BJ (cell line): ENCODE data around the gene AGTPBP1. TPM values are rescaled to one million over a fixed set of nuclear protein-coding genes. Genes with fewer than 3 reads are reported as not detected.
"Not testable (repeated sequence)": the region's sequence is repeated elsewhere in the genome, so short reads cannot be mapped to it uniquely, and the experiment has no call there.

Experiments used
- CTCF ChIA-PET: fragments of 350-600 bp; formaldehyde crosslinking; extraction: SDS; loops from one replicate; lab custom pipeline; 2021; ENCODE audit warnings: antibody characterized with exemption, inconsistent platforms; lab: Yijun Ruan, JAX
- POLR2A ChIA-PET: fragments of 300-600 bp; sonication (Branson Sonifier 250); formaldehyde crosslinking; extraction: SDS; loops from one replicate; lab custom pipeline; 2021; ENCODE audit warnings: antibody characterized with exemption; lab: Charles Lee
- DNase-seq: peaks from one replicate; pipeline ENCODE4 v3.0.0-alpha.2; 2011; ENCODE audit warnings: low read depth
- H3K27me3 ChIP-seq: 2 replicates; pipeline ENCODE4 v1.6.0; 2011; ENCODE audit warnings: low read length; ENCODE audit not compliant: control insufficient read depth, insufficient read depth
- H3K36me3 ChIP-seq: 2 replicates; pipeline ENCODE4 v1.5.1; 2011; ENCODE audit warnings: low read length; ENCODE audit not compliant: control insufficient read depth, insufficient read depth
- H3K4me3 ChIP-seq: 2 replicates; pipeline ENCODE4 v1.5.1; 2011; ENCODE audit warnings: low read depth, mild to moderate bottlenecking, control low read depth, low read length
- CTCF ChIP-seq: IDR thresholded peaks from 2 replicates; pipeline ENCODE4 v1.5.1; 2011; ENCODE audit warnings: low read depth, mild to moderate bottlenecking, control low read depth, inconsistent platforms, low read length, moderate library complexity; ENCODE audit not compliant: insufficient read depth
- polyA plus RNA-seq: library from polyadenylated mRNA; depleted of rRNA; stranded (reverse); fragments of >200 nt; gene quantifications from 2 replicates; pipeline ENCODE4 v1.2.3, GENCODE V29; 2011

The AGTPBP1 gene
- polyA plus RNA-seq, 1 experiment: 2.5 TPM

GRCh38 chr9:85586684-85587083, 155.1 kb downstream of the AGTPBP1 start:
- no peaks in the 10 kb centered on the region for H3K36me3 ChIP-seq
- DNase-seq: no peak
- no peak overlapping the region for H3K4me3 ChIP-seq
- no peak for TF ChIP-seq CTCF
- POLR2A ChIA-PET: no interaction called here
- no peaks in the 10 kb centered on the region for H3K27me3 ChIP-seq
- CTCF ChIA-PET: no interaction called here

- POLR2A ChIA-PET: interaction anchor here (0.6 kb wide), 1 partner anchor 32 kb away, joined by 5 read pairs; no protein-coding TSS in a partner anchor
- no peak overlapping the region for H3K4me3 ChIP-seq
- CTCF ChIA-PET: interaction anchor here (1.2 to 1.3 kb wide), 2 partner anchors 16 to 33 kb away, joined by 3 read pairs; no protein-coding TSS in a partner anchor
- DNase-seq: no peak
- H3K27me3 ChIP-seq: no peaks in the 10 kb centered on the region
- no peaks in the 10 kb centered on the region for H3K36me3 ChIP-seq
- no peak for TF ChIP-seq CTCF
Measured at GRCh38 chr9:85577353-85577952, 164.3 kb downstream of the AGTPBP1 start.

DNA sequence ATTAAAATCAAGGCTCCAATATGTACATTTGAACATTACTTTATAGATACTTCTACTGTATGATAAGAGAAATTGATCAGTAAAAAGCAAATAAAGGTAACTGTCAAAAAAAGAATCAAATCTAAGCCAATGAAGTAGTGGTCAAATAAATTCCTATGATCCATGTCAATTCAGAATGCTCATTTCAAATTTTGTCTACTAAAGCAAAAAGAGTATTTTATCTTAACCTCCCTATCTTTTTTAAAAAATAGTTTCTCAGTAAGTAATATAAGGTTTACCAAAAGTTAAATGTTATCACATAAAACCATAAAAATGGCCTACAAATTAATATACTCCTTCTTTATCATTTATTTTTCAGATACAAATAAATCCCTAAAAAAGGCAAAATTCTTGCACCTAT, 165.9 kb downstream of the AGTPBP1 start:
- POLR2A ChIA-PET: no interaction called here
- TF ChIP-seq CTCF: no peak
- CTCF ChIA-PET: no interaction called here

GRCh38 chr9:85573546-85573945, 168.2 kb downstream of the AGTPBP1 start:
- H3K4me3 ChIP-seq, H3K27me3 ChIP-seq, DNase-seq, H3K36me3 ChIP-seq, POLR2A ChIA-PET, CTCF ChIA-PET: not testable (repeated sequence)

More for the DNA sequence above, 165.9 kb downstream of the AGTPBP1 start:
- H3K36me3 ChIP-seq: no peaks in the 10 kb centered on the region
- no peak overlapping the region for H3K4me3 ChIP-seq
- H3K27me3 ChIP-seq: no peaks in the 10 kb centered on the region
- no peak for DNase-seq

DNA sequence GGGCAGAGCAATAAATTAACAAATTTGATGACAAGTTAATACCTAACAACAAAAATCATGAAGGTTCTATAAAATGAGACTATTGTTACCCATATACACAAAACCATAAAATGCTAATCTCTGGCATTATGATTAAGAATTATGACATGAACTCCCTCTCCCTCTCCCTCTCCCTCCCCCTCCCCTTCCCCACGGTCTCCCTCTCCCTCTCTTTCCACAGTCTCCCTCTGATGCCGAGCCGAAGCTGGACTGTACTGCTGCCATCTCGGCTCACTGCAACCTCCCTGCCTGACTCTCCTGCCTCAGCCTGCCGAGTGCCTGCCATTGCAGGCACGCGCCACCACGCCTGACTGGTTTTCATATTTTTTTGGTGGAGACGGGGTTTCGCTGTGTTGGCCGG, 168.8 kb downstream of the AGTPBP1 start:
- POLR2A ChIA-PET, H3K4me3 ChIP-seq, CTCF ChIA-PET, H3K27me3 ChIP-seq, DNase-seq, H3K36me3 ChIP-seq: not testable (repeated sequence)

- CTCF ChIA-PET: interaction anchor here (1.1 to 1.7 kb wide), 2 partner anchors 9 to 40 kb away, joined by 3 to 8 read pairs; no protein-coding TSS in a partner anchor
- POLR2A ChIA-PET: no interaction called here
Measured at GRCh38 chr9:85569988-85570387, 171.8 kb downstream of the AGTPBP1 start.

More at GRCh38 chr9:85569988-85570387, 171.8 kb downstream of the AGTPBP1 start:
- peak; percentile 18 for DNase-seq
- no peak for TF ChIP-seq CTCF
- H3K4me3 ChIP-seq: no peak overlapping the region
- no peaks in the 10 kb centered on the region for H3K36me3 ChIP-seq
- H3K27me3 ChIP-seq: no peaks in the 10 kb centered on the region
